ELR (cell line): ENCODE data around the gene PLIN4.
A peak's percentile ranks its signal among the peaks of the same experiment; 100 is the strongest.

Source experiments
- DNase-seq: peaks from one replicate; pipeline ENCODE4 v3.0.0-alpha.2; 2015; ENCODE audit warnings: low read depth

Gene PLIN4

DNA sequence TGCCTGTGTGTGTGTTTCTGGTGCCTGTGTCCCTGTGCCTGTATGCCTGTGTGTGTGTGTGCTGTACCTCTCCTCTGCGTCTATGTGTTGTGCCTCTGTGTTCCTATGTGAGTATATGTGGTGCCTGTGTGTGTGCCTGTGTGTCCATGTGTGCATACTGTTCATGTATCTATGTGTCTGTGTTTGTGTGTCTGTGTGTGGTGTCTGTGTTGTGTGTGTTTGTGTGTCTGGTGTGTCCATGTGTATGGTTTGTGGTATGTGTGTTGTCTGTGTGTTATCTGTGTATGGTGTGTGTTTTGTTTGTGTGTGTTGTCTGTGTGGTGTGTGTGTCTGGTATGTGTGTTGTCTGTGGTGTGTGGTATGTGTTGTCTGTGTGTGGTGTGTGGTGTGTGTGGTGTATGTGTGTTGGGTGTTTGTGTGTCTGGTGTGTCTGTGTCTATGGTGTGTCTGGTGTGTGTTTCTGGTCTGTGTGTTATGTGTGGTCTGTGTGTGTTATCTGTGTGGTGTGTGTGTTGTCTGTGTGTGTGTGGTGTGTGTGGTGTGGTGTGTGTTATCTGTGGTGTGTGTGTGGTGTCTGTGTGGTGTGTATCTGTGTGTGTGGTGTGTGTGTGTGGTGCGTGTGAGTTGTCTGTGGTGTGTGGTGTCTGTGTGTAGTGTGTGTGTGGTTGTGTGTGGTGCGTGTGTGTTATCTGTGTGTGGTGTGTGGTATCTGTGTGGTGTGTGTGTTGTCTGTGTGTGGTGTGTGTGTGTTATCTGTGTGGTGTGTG lies 25.8 kb downstream of the PLIN4 start:
- no peak for DNase-seq

DNA sequence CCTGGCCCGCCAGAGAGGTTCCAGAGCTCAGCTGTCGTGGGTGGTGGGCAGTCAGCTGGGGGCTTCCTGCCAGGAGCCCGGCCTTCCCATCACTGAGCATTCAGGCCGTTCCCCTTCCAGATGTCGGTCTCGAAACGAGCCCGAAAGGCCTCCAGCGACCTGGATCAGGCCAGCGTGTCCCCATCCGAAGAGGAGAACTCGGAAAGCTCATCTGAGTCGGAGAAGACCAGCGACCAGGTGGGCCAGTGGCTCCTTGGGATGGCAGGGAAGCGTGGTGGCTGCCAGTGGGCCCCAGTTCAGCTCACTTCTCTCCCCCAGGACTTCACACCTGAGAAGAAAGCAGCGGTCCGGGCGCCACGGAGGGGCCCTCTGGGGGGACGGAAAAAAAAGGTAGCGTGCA lies 26.8 kb downstream of the PLIN4 start:
- DNase-seq = no peak

DNA sequence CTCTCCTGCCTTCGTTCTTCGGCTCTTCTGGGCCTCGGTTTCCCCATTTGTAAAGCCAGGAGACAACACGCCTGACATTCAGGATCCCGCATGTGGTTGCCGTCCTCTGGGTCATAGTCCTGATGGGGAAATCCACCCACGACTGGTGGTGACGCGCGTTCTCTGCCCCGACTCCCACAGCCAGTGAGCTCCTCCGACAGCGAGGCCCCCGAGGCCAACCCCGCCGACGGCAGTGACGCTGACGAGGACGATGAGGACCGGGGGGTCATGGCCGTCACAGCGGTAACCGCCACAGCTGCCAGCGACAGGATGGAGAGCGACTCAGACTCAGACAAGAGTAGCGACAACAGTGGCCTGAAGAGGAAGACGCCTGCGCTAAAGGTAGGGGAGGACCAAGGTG lies 29.8 kb downstream of the PLIN4 start:
- DNase-seq = no peak

DNA sequence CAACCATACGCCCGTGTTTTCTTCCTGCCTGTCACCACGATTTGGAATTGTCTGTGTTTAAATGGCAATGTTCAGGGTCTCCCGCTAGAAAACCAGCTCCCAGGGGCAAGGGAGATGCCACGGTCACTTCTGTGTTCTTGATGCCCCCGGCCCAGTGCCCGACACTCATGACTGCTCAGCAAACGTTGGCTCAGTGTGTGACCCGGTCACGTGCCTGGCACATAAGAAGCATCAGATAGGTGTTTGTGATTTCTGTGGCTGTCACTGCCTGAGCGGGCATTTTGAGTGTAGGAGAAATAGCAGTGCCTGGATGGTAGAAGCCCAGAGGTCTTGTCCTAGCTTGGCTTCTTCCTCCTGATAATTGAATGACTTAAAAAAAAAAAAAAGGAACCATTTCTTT lies 30.7 kb downstream of the PLIN4 start:
- no peak for DNase-seq

- DNase-seq = no peak
Measured at GRCh38 chr19:4483385-4483784, 34.9 kb downstream of the PLIN4 start.

DNA sequence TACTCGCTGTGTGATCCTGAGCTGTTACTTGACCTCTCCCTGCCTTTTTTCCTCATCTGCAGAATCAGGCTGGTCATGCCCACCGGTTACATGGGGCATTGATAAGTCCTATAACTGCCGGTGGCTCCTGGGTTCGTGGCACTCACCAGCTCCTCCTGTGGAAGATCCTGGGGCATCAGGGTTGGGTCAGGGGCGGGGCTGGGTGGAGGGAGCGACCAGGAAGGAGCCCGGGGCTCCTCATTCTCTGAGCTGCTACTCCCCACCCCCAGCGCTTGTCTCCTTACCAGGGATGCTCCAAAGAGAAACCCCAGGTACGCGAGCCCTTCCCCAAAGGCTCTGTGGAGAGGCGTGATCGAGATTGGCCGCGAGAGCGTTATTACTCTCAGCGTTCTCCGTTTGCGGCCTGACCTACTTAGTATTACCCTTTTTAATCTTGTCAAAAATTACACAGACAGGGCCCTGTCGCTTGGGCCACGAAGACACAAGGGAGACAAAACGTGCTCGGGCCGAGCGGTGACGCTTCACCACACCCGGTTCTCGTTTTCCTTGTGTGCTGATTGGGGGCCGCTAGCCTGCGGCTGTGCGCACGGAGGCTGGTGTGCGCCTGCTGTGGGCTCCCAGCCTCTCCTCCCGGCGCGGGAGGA lies 35.4 kb downstream of the PLIN4 start:
- no peak for DNase-seq

DNA sequence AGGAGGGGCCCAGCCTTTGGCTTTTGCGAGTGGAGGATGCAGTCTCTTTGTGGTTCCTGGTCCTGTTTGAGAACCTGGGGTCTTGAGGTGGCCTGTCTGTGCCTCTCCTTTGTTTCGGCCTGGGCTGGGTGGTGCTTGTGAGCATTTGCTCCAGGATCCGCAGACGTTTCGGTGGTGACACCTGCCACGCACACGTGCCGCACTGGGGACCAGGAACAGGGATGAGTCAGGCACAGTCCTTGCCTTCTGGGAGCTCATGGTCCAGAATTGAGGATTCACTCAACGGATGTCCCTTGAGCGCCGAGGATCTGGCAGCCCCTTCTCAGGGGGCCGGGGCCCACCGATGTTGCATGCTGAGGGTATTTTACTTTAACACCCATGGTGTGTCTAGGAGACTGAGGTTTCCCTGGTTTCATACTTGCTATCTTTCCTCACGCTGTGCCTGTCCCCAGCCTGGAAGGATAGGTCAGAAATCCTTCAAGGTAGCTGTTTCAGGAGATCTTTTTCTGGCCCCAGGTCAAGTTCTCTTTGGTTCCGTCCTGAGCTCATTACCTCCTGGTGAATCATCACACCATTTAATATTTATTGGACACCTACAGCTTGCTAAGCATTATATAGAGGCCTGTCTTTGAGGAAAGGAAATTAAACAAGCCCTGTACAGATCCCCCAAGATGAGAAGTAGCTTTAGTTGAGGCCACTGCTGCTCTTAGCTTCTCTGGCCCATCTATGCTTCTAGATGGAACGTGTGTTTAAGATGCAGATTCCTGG lies 41.1 kb downstream of the PLIN4 start:
- no peak for DNase-seq

DNA sequence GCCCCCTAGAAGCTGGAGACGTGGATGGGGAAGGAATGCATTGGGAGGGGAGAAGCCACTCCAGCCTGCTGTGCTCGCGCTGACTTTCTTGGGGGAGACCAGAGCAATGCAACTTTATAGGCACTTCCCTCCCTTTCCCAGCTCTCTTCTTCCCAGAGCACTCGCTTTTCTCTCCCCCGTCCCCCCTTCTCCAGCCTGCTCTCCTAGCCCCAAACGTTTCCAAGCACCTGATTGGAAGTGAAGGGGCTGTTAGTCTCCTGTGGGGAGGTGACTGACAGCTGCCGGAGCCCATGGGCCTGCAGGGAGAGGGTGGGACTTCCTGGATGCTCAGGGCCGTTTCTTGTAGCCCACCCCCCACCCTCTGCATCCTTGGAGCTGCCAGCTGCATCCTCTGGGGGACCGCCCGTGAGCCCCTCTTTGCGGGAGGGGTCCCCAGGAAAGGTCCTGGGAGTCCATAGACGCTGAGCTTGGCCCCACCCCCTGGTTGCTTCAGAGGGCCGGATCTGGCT lies 43.7 kb downstream of the PLIN4 start:
- peak; percentile 77 for DNase-seq

- DNase-seq = peak; percentile 40
Measured at GRCh38 chr19:4473763-4474513, 44.3 kb downstream of the PLIN4 start.

GRCh38 chr19:4473011-4473762 lies 45.1 kb downstream of the PLIN4 start:
- DNase-seq = no peak

GRCh38 chr19:4472174-4472974 lies 45.9 kb downstream of the PLIN4 start, which contains the start of gene HDGFL2:
TSS of gene HDGFL2 (plus strand) at chr19:4472297. CDS start at chr19:4472351, 54 bp downstream.
- no peak for DNase-seq

DNA sequence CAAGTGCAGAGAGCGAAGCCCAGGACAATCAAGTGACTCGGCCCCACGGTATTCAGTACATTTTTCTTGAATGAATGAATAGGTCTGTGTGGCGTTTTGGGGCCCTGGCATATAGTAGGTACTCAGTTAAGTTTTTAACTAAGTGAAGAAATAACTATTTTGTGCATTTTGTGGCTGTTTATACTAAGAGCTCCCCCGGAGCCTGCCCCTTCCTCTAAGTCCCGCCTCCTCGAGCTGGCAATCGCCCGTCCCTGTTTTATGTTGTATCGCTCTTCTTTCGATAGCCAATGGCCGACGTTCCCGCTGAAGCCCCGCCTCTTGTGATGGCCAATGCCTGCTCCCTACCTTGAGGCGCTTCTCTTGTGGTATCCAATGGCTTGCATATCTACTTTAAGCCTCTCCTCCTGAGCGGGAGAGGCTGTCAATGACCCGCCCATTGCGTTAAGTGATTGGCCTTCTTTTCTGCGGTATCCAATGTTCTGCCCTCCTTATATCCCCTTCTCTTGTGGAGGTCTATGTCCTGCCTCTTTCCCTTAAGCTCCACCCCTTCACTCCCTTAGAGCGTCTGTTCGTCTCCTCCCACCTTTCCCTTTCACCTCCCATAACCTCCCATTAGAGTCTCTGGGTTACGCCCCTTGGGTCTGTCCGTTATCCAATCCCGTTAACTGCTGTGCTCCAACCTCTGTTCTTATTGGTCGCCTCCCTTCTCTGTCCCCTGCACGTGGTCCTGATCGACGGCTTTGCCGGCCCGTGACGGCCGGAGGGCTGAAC lies 46.7 kb downstream of the PLIN4 start:
- DNase-seq = peak; percentile 100

GRCh38 chr19:4467835-4468234 lies 50.5 kb downstream of the PLIN4 start:
- no peak for DNase-seq

GRCh38 chr19:4464815-4465581 lies 53.3 kb downstream of the PLIN4 start:
- no peak for DNase-seq

DNA sequence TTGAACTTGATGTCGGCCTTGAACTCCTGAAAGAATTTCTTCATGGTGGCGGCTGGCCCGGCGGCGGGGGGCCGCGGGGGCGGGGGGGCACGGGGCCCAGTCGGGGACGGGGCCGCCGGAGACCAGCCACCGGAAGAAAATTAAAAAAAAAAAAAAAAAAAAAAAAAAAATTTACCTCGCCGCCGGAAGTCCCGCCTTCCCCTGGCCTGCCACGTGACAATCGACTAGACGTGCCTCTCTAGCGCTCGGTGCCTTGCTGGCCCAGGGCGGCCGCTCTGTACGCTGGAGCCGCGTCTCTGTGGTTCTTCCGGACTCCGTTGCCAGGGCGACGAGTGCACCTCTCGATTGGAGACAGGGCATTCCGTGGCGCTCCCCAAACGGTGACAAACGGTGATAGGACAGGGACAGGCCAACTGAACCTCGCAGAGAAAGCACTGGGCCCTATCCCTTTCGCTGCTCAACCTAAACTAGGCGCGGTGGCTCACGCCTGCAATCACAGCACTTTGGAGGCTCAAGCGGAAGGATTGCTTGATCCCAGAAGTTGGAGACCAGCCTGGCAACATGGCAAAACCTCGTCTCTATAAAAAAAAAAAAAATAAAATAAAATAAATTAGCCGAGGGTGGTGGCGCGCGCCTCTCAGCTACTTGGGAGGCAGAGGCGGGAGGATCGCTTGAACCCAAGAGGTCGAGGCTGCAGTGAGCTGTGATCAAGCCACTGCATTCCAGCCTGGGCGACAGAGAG lies 60.5 kb downstream of the PLIN4 start, which contains the start of gene UBXN6:
Gene UBXN6 (minus strand): TSS at position 141 of the 742 bp plus-strand sequence. CDS start 97 bp downstream, at position 44.
- DNase-seq = peak; percentile 99

- peak; percentile 68 for DNase-seq
Measured at GRCh38 chr19:4456843-4457653, 61.2 kb downstream of the PLIN4 start.

- DNase-seq = peak; percentile 84
Measured at GRCh38 chr19:4456476-4456842, 61.8 kb downstream of the PLIN4 start.
